Transverse colon (tissue), 4 donors: ENCODE results near the gene FAM120B. TPM values are rescaled to one million over a fixed set of nuclear protein-coding genes. Genes with fewer than 3 reads are reported as not detected.
A peak's percentile ranks its signal among the peaks of the same experiment; 100 is the strongest.

ENCODE experiments used
- DNase-seq: peaks from one replicate; pipeline ENCODE4 v3.0.0-alpha.2; 2019
- H3K27ac ChIP-seq, 4 donors: fragments of 200-600 bp; sonication (generic); 2 replicates each; pipeline ENCODE4 v1.5.1; 2016 to 2018; ENCODE audit warnings: inconsistent platforms in 4 of 4
- H3K27me3 ChIP-seq: fragments of 200-600 bp; sonication (generic); 2 replicates; pipeline ENCODE4 v1.5.1; 2017; ENCODE audit warnings: inconsistent platforms
- H3K36me3 ChIP-seq, 4 donors: fragments of 200-600 bp; sonication (generic); 2 replicates each; pipeline ENCODE4 v1.5.1; 2017 to 2019; ENCODE audit warnings: inconsistent platforms in 4 of 4
- H3K4me1 ChIP-seq, 4 donors: fragments of 200-600 bp; sonication (generic); 2 replicates each; pipeline ENCODE4 v1.5.1; 2017 to 2020; ENCODE audit warnings: inconsistent platforms in 4 of 4
- H3K4me3 ChIP-seq, 4 donors: fragments of 200-600 bp; sonication (generic); 1 replicate in 1 of 4; 2 replicates in 3 of 4; pipeline versions ENCODE4 v1.5.1 to v1.6.1; 2017 to 2019; ENCODE audit warnings: inconsistent platforms in 4 of 4
- H3K9me3 ChIP-seq, 2 donors: fragments of 200-600 bp; sonication (generic); 2 replicates each; pipeline ENCODE4 v1.5.1; 2017 to 2019; ENCODE audit warnings: inconsistent platforms in 2 of 2
- EP300 ChIP-seq: sonication (generic); formaldehyde crosslinking; IDR thresholded peaks from one replicate; pipeline ENCODE4 v1.6.1; 2017; ENCODE audit warnings: antibody characterized with exemption, low read depth
- POLR2A ChIP-seq: fragments of 450-650 bp; IDR thresholded peaks from one replicate; pipeline ENCODE4 v1.6.1; 2016; ENCODE audit warnings: antibody characterized with exemption, mild to moderate bottlenecking, moderate library complexity
- POLR2AphosphoS5 ChIP-seq, 3 donors: sonication (generic); formaldehyde crosslinking; IDR thresholded peaks; one replicate each; pipeline ENCODE4 v1.6.1; 2016; ENCODE audit warnings: antibody characterized with exemption in 3 of 3
- WGBS, 2 donors: methylation state at CpG; one replicate each; pipeline ENCODE4 v1.1.5; 2018; ENCODE audit warnings: low coverage in 1 of 2; 5-methylcytosine and 5-hydroxymethylcytosine counted together
- in situ Hi-C, 4 donors: fragments of 200-750 bp; cut with MboI; loops; one replicate each; pipeline versions ENCODE4 v1.15.0 to v1.15.1; 2017; ENCODE audit warnings: low sequenced_read_pairs in 3 of 4, low pct_ligation_motif_present in 1 of 4, low pct_unique_long_range_greater_than_20kb in 1 of 4
- intact Hi-C: fragments of 100-400 bp; cut with DNase I; formaldehyde crosslinking; loops from one replicate; pipeline ENCODE4 v1.15.1; 2023; ENCODE audit warnings: low total_unique reads
- total RNA-seq, 4 donors: library from RNA; depleted of rRNA; stranded (reverse); fragments of >200 nt; gene quantifications; one replicate each; pipeline ENCODE4 v1.1.0, GENCODE V29; 2016
- TF ChIP-seq, protein P1 (sequence below), 5 experiments: fragments of 200-600 bp in 3 of 5; fragments of 450-650 bp in 2 of 5; sonication (generic) in 3 of 5; IDR thresholded peaks; 1 replicate in 2 of 5; 2 replicates in 3 of 5; pipeline ENCODE4 v1.5.1; 2016 to 2017; ENCODE audit warnings: antibody characterized with exemption in 5 of 5, inconsistent platforms in 3 of 5, mild to moderate bottlenecking in 2 of 5, moderate library complexity in 1 of 5

The FAM120B gene
- total RNA-seq, 4 donors from 2014 or later: 24.7 to 35.9 (median 26.7) TPM

DNA sequence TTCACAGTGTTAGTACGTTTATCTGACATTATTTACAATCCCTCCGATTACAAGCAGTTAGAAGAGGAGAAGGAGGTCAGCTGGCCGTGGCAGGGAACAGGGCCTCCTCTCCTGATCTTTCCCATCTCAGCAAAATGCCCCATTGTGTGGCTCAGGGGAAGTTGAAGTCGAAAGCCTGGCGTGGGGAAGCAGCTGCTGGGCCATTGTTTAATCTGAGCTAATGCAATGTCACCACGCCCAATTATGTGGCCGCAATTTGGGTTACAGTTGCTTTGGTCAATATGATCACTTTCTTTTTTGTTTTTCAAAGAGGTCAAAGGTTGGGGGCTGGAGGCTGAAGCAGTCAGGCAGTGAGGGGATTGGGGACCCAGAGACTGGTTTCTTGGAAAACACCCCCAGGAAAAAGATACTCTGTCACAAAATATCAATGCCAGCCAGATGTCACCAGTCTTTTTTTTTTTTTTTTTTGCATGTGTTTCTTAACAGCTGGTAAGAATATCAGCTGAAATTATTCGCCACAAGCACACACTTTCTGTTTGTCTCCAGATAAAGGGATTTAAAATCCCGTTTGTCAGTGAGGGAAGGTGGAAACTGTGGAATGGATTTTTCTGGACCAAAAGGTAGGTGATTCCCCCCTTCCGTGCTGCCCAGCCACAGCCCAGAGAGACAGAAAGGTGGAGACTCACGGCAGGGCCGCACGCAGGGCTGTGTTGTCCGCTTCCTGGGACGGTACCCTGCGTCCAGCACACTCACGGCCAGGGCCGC is 40.3 kb upstream of the FAM120B start:
- intact Hi-C loops: no loop called here
- 50 to 53% methylated on average over 3 to 17 of the region's 18 CpGs for WGBS, 2 donors
- Histone ChIP-seq H3K9me3 (no peaks in the 10 kb centered on the region), H3K4me3 (no peak overlapping the region), H3K27me3 (peaks cover 4% of the 10 kb centered on the region), H3K36me3 (no peaks in the 10 kb centered on the region), H3K4me1 (peaks cover 4 to 32% (median 8%) of the 10 kb centered on the region in 4 donors), H3K27ac (peak overlapping the region; percentile 61 to 75 (median 74))
- peak; percentile 49 for DNase-seq
- in situ Hi-C loops: no loop called here
- TF ChIP-seq EP300 (no peak), POLR2AphosphoS5 (IDR thresholded peaks at IDR 0.05) (no peak), POLR2A (no peak)
- TF ChIP-seq, protein P1, sequence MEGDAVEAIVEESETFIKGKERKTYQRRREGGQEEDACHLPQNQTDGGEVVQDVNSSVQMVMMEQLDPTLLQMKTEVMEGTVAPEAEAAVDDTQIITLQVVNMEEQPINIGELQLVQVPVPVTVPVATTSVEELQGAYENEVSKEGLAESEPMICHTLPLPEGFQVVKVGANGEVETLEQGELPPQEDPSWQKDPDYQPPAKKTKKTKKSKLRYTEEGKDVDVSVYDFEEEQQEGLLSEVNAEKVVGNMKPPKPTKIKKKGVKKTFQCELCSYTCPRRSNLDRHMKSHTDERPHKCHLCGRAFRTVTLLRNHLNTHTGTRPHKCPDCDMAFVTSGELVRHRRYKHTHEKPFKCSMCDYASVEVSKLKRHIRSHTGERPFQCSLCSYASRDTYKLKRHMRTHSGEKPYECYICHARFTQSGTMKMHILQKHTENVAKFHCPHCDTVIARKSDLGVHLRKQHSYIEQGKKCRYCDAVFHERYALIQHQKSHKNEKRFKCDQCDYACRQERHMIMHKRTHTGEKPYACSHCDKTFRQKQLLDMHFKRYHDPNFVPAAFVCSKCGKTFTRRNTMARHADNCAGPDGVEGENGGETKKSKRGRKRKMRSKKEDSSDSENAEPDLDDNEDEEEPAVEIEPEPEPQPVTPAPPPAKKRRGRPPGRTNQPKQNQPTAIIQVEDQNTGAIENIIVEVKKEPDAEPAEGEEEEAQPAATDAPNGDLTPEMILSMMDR (IDR thresholded peaks at IDR 0.05): no peak

DNA sequence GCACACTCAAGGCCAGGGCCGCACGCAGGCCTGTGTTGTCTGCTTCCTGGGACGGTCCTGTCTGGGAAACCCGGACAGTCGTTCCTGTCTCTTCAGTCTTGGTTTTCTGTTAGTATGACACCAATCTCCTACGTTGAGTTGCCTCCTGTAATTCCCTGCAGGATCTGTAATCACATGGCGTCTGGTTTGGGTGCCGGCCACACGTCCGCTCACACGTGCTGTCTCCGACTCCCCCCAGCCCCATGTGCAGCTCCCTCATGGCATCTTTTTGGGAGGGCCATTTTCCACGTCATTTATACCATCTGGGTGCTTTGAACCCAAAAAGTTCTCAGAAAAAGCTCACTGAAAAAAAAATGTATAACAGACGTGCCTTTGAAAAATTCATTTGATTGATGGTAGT is 38.9 kb upstream of the FAM120B start:
- Histone ChIP-seq H3K27ac (peak overlapping the region in 3 of 4 donors; percentile 50 to 65 (median 59)), H3K4me3 (no peak overlapping the region), H3K36me3 (no peaks in the 10 kb centered on the region), H3K27me3 (no peaks in the 10 kb centered on the region), H3K4me1 (peaks cover 4 to 32% (median 8%) of the 10 kb centered on the region in 4 donors), H3K9me3 (no peaks in the 10 kb centered on the region)
- WGBS, 2 donors: 83 to 87% methylated on average over 8 to 14 of the region's 14 CpGs
- no peak for TF ChIP-seq POLR2A
- TF ChIP-seq, protein P1 (IDR thresholded peaks at IDR 0.05): no peak
- TF ChIP-seq EP300: no peak
- TF ChIP-seq POLR2AphosphoS5 (IDR thresholded peaks at IDR 0.05): no peak
- intact Hi-C loops: no loop called here
- no peak for DNase-seq
- in situ Hi-C loops: no loop called here

DNA sequence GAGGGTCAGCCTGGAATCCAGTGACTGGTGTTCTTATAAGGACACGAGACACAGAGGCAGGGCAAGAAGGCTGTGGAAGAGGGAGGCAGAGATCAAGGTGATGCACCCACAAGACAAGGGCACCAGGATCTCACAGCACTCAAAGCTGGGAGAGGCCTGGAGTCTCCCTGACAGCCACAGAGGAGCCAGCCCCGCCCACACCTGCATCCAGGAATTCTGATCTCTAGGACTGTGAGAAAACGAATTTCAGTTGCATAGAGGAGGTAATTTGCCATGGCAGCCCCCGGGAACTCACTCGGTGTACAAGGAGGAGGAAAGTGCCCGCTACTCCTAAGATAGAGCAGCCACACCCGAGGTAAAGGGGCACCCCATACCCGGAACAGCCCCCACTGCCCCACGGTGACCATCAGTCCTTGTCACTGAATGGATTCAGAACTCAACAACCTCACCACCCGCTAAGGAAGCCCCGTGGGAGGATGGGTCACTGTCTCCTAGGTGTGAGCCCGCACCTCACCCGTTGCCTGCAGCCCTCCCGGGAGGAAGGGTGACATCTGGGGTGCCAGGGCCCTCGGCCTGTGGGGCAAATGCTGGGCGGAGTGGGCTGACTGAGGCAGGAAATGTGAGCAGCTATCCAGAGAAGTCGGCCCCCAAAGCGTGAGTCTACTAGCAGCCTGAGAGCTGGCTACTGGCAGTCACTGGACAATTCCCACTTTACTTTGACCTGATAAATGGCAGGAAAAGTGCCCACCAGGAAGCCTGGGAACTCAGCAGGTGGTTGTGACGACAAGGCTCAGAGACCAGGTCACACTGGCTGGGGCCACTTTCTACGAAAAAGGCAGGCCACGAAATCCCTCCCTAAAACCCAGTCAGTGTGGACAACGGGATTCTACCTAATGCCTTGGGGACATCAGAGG is 38.1 kb upstream of the FAM120B start:
- peaks cover 4 to 32% (median 8%) of the 10 kb centered on the region in 4 donors for H3K4me1 ChIP-seq
- DNase-seq: no peak
- intact Hi-C loops: no loop called here
- TF ChIP-seq, protein P1 (IDR thresholded peaks at IDR 0.05): no peak
- TF ChIP-seq POLR2AphosphoS5 (IDR thresholded peaks at IDR 0.05) (no peak), POLR2A (no peak), EP300 (no peak)
- no peak overlapping the region for H3K4me3 ChIP-seq
- H3K27ac ChIP-seq: peak overlapping the region; percentile 17 to 65 (median 54)
- WGBS, 2 donors: 88% methylated on average over 20 of the region's 22 CpGs; no CpG with 5 or more reads in 1 of the 2 donors
- no peaks in the 10 kb centered on the region for H3K36me3 ChIP-seq
- in situ Hi-C loops: no loop called here
- H3K9me3 ChIP-seq: no peaks in the 10 kb centered on the region
- H3K27me3 ChIP-seq: no peaks in the 10 kb centered on the region

DNA sequence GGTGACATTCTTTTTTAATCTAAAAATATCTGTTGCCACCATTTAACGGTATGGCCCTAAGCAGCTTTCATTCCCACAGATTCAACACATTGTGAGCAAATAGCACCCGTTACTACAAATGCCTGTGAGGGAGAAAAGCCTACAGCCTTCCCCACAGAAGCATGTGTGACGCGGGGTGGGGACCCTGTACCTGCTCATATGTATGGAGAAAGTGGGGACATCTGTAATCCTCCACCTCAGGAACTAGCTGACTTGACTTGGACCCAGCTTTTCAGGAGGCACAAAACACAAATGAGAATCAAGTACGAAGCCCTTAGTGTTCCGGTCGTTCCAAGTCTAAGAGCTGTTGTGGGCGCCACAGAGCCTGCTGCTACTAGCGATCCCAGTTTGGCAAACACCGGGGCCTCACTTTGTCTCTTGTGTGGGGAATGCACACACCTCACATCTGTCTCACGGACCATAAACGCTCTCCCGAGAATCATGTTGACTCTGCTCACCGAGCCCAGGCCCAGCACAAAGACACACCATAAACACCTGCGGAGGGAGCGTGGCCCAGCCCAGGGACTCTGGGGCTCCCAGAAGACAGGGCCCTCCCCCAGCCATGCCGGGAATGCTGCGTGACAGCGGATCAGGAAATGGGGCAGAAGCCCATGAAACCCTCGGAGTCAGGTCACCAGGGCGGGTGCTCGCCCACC is 37.3 kb upstream of the FAM120B start:
- no peaks in the 10 kb centered on the region for H3K27me3 ChIP-seq
- H3K36me3 ChIP-seq: no peaks in the 10 kb centered on the region
- peak overlapping the region; percentile 17 to 65 (median 54) for H3K27ac ChIP-seq
- DNase-seq: peak; percentile 61
- TF ChIP-seq, protein P1 (IDR thresholded peaks at IDR 0.05): no peak
- TF ChIP-seq POLR2AphosphoS5 (IDR thresholded peaks at IDR 0.05): peak in 1 of 3 donors; percentile 24
- peak; percentile 14 for TF ChIP-seq POLR2A
- no peak for TF ChIP-seq EP300
- WGBS, 2 donors: 67% methylated on average over 17 of the region's 22 CpGs; no CpG with 5 or more reads in 1 of the 2 donors
- no peaks in the 10 kb centered on the region for H3K9me3 ChIP-seq
- H3K4me1 ChIP-seq: peaks cover 4 to 32% (median 8%) of the 10 kb centered on the region in 4 donors
- intact Hi-C loops (no loop called here), in situ Hi-C loops (no loop called here)
- no peak overlapping the region for H3K4me3 ChIP-seq
